Heart right ventricle (tissue), 16 donors: Measurements from ENCODE around the gene SYTL3. TPM values are rescaled to one million over a fixed set of nuclear protein-coding genes. Genes with fewer than 3 reads are reported as not detected.

ENCODE experiments used
- ATAC-seq, 8 donors: fragments of 200-7000 bp; cut with Tn5 transposase; one replicate each; pipeline ENCODE4 v1.9.1; 2020; ENCODE audit warnings: mild to moderate bottlenecking in 8 of 8, moderate library complexity in 8 of 8, moderate number of reproducible peaks in 1 of 8
- DNase-seq, 2 donors: peaks; one replicate each; pipeline ENCODE4 v3.0.0-alpha.2; 2020
- H3K27ac ChIP-seq, 10 donors: fragments of 200-600 bp; sonication (generic) in 2 of 10; one replicate each; pipeline versions ENCODE4 v1.5.0 to v1.8.0; 2020 to 2022; ENCODE audit warnings: mild to moderate bottlenecking in 3 of 10
- H3K27me3 ChIP-seq, 7 donors: fragments of 200-600 bp; one replicate each; pipeline ENCODE4 v1.8.0; 2021 to 2022; ENCODE audit warnings: mild to moderate bottlenecking in 2 of 7
- H3K36me3 ChIP-seq, 9 donors: fragments of 200-600 bp; sonication (generic) in 1 of 9; one replicate each; pipeline versions ENCODE4 v1.5.0 to v1.8.0; 2020 to 2022; ENCODE audit warnings: mild to moderate bottlenecking in 2 of 9
- H3K4me1 ChIP-seq, 9 donors: fragments of 200-600 bp; sonication (generic) in 1 of 9; one replicate each; pipeline versions ENCODE4 v1.5.0 to v1.8.0; 2020 to 2022; ENCODE audit warnings: mild to moderate bottlenecking in 4 of 9
- H3K4me3 ChIP-seq, 10 donors: fragments of 200-600 bp; sonication (generic) in 2 of 10; one replicate each; pipeline versions ENCODE4 v1.5.0 to v1.8.0; 2020 to 2022; ENCODE audit warnings: mild to moderate bottlenecking in 7 of 10, moderate library complexity in 2 of 10
- H3K9me3 ChIP-seq, 11 donors: fragments of 200-600 bp in 10 of 11; sonication (generic) in 2 of 11; one replicate each; pipeline versions ENCODE4 v1.5.0 to v1.8.0; 2013 to 2022; ENCODE audit warnings: mild to moderate bottlenecking in 2 of 11, control low read depth in 1 of 11, moderate library complexity in 1 of 11
- WGBS, 2 donors: extraction: QIAGEN DNeasy Blood & Tissue Kit; methylation state at CpG; one replicate each; pipeline ENCODE4 v1.1.7; 2013; ENCODE audit warnings: inconsistent platforms in 1 of 2; 5-methylcytosine and 5-hydroxymethylcytosine counted together
- intact Hi-C, 10 donors: fragments of 100-400 bp; cut with DNase I; formaldehyde crosslinking; loops; one replicate each; pipeline versions ENCODE4 v1.11.1 to v1.14.2; 2022
- polyA plus RNA-seq, 2 donors: library from polyadenylated mRNA; stranded (reverse); fragments of 200-250 nt; gene quantifications; one replicate each; pipeline ENCODE4 v1.2.3, GENCODE V29; 2013
- total RNA-seq, 10 donors: library from RNA; stranded (reverse); fragmentation: NEBNext Ultra II Directional in 3 of 10; extraction: Animal tissue kit (Norgen Biotek cat#: 25700) in 3 of 10; gene quantifications; one replicate each; pipeline versions ENCODE4 v1.2.1 to v1.2.4, GENCODE V29; 2021 to 2023
- TF ChIP-seq, protein P1 (sequence below), 9 donors: fragments of 200-600 bp; sonication (generic) in 2 of 9; IDR thresholded peaks; one replicate each; pipeline versions ENCODE4 v1.5.0 to v1.8.0; 2021 to 2022; ENCODE audit warnings: antibody characterized with exemption in 9 of 9, mild to moderate bottlenecking in 5 of 9, moderate library complexity in 1 of 9
- donor health status: Arrhythmogenic right ventricular cardiomyopathy.
- donor health status: ischemic (EF 13 %, LVEDD 7.1; RV severe dilation, severe dysfunction).
- donor health status: healthy with polysubstance abuse.
- donor health status: DM: no; HTN: yes; CAD: no.
- donor health status: DM: no; HTN: no; CAD: no.
- donor health status: ischemic (EF 25% LVEDD 6.9; RV normal size, moderate dysfunction).
- donor health status: ischemic (EF 25% LVEDD 5.7; RV mildly dilated, moderate dysfunction).
- donor health status: healthy.
- donor health status: DM: yes; HTN: yes; CAD: no.
- donor health status: Ischemic cardiomyopathy.
- donor health status: ischemic (EF 35%, LVEDD 5.7; RV mildly dilated, moderate dysfunction).
- donor health status: nonischemic (EF 11% LVEDD 7.7; RV severe dilation, severe dysfunction).
- donor health status: DM: yes; HTN: yes; CAD: no.
- donor health status: PGD.
- donor health status: ischemic (EF 29% LVEDD 5.4; RV normal size, mild dysfunction).
- donor health status: nonischemic (EF 23%, LVEDD 6.1; RV moderate dilation, normal function).

The SYTL3 gene
- total and polyA plus RNA-seq, 12 donors, result 3.6 to 11.9 (median 8.1) TPM

- H3K4me1 ChIP-seq, result peaks cover 0 to 16% (median 0%) of the 10 kb centered on the region in 9 donors
- intact Hi-C loops, result no loop called here
- TF ChIP-seq, protein P1, sequence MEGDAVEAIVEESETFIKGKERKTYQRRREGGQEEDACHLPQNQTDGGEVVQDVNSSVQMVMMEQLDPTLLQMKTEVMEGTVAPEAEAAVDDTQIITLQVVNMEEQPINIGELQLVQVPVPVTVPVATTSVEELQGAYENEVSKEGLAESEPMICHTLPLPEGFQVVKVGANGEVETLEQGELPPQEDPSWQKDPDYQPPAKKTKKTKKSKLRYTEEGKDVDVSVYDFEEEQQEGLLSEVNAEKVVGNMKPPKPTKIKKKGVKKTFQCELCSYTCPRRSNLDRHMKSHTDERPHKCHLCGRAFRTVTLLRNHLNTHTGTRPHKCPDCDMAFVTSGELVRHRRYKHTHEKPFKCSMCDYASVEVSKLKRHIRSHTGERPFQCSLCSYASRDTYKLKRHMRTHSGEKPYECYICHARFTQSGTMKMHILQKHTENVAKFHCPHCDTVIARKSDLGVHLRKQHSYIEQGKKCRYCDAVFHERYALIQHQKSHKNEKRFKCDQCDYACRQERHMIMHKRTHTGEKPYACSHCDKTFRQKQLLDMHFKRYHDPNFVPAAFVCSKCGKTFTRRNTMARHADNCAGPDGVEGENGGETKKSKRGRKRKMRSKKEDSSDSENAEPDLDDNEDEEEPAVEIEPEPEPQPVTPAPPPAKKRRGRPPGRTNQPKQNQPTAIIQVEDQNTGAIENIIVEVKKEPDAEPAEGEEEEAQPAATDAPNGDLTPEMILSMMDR (IDR thresholded peaks at IDR 0.05), result no peak
- H3K27ac ChIP-seq, result no peak overlapping the region
- 97 to 99% methylated on average over 7 of the region's 7 CpGs for WGBS, 2 donors
- no peaks in the 10 kb centered on the region for H3K27me3 ChIP-seq
- DNase-seq (no peak), ATAC-seq (no peak)
- H3K36me3 ChIP-seq, result peaks cover 6 to 100% (median 57%) of the 10 kb centered on the region in 9 donors
- no peaks in the 10 kb centered on the region for H3K9me3 ChIP-seq
- H3K4me3 ChIP-seq, result no peak overlapping the region
Measured at GRCh38 chr6:158780246-158780884, 130.5 kb downstream of the SYTL3 start.

GRCh38 chr6:158780988-158781691, 131.3 kb downstream of the SYTL3 start:
- ATAC-seq, result no peak
- intact Hi-C loops, result no loop called here
- TF ChIP-seq, protein P1 (IDR thresholded peaks at IDR 0.05), result no peak
- H3K4me1 ChIP-seq, result peaks cover 0 to 17% (median 0%) of the 10 kb centered on the region in 9 donors
- 84 to 88% methylated on average over 11 of the region's 11 CpGs for WGBS, 2 donors
- DNase-seq, result no peak
- no peaks in the 10 kb centered on the region for H3K9me3 ChIP-seq
- H3K27me3 ChIP-seq, result no peaks in the 10 kb centered on the region
- no peak overlapping the region for H3K4me3 ChIP-seq
- H3K27ac ChIP-seq, result no peak overlapping the region
- H3K36me3 ChIP-seq, result peaks cover 4 to 100% (median 49%) of the 10 kb centered on the region in 9 donors

DNA sequence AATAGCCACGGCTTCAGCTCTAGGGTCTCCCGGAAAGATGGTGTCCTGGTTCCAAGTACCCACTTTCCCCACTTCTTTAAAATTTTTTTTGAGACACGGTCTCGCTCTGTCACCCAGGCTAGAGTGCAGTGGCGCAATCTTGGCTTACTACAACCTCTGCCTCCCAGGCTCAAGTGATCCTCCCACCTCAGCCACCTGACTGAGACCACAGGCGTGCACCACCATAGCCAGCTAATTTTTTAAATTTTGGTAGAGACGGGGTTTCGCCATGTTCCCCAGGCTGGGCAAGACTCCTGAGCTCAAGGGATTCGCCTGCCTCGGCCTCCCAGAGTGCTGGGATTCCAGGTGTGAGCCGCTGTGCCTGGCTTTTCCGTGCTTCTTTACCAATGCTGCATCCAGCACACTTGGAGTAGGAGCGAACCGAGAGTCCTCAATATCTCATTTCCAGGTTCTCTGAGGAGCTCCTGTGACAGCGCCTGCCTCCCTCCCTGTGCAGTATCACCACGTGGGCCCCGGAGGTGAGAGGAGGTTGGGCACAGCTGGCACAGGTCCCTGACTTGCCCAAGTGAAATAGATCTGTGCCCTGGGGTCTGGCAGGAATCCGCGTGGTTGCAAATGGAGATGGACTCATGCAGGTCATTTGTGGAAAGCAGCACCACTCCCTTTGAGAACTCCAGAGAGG, 132.0 kb downstream of the SYTL3 start:
- WGBS, 2 donors, result 80 to 85% methylated on average over 19 of the region's 19 CpGs
- Histone ChIP-seq H3K4me1 (peaks cover 0 to 20% (median 0%) of the 10 kb centered on the region in 9 donors), H3K4me3 (no peak overlapping the region), H3K27ac (no peak overlapping the region), H3K9me3 (no peaks in the 10 kb centered on the region), H3K27me3 (no peaks in the 10 kb centered on the region), H3K36me3 (peaks cover 4 to 100% (median 45%) of the 10 kb centered on the region in 9 donors)
- ATAC-seq (peak in 2 of 8 donors; percentile 20 to 32), DNase-seq (no peak)
- intact Hi-C loops, result no loop called here
- TF ChIP-seq, protein P1 (IDR thresholded peaks at IDR 0.05), result no peak

DNA sequence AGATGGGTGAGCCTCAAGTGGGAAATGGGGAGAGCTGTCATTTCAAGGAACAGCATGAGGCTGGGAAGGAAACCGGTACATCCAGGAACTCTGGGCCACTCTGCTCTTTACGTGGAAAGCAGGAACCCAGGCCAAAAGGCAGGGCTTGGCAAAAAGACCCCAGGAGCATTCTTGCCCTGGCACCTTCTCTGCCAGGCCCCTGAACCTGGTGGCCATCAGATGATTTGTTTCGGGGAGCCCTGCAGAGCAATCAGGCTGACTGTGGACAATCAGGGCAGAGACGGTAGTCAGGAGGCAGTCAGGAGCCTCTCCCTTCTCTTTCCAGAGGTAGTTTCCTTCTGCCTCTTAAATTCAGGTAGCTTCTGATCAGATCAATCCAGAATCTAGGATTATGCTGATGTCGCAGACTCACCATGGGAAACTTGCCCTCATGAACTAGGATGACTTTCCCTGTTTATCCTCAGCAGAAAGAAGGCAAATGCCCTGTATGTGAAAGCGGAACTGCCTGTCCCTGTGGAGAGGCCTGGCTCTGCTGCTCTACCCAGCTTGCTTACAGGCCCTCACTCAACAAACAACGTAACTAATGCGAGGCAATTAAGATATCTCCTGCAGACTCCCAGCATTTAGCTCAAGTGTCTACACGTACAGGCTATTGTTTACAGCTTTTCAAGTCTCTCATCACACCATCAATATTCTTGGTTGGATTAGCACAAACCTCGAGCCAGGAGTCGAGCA, 132.7 kb downstream of the SYTL3 start:
- ATAC-seq (no peak), DNase-seq (no peak)
- TF ChIP-seq, protein P1 (IDR thresholded peaks at IDR 0.05), result no peak

More for the DNA sequence above, 132.7 kb downstream of the SYTL3 start:
- Histone ChIP-seq H3K9me3 (no peaks in the 10 kb centered on the region), H3K27ac (no peak overlapping the region), H3K4me1 (peaks cover 0 to 16% (median 0%) of the 10 kb centered on the region in 9 donors), H3K4me3 (no peak overlapping the region), H3K27me3 (no peaks in the 10 kb centered on the region), H3K36me3 (peaks cover 4 to 100% (median 49%) of the 10 kb centered on the region in 9 donors)
- intact Hi-C loops, result no loop called here
- 84 to 85% methylated on average over 11 of the region's 11 CpGs for WGBS, 2 donors
